ENCODE data around the gene ECM1.

ECM1 gene

DNA sequence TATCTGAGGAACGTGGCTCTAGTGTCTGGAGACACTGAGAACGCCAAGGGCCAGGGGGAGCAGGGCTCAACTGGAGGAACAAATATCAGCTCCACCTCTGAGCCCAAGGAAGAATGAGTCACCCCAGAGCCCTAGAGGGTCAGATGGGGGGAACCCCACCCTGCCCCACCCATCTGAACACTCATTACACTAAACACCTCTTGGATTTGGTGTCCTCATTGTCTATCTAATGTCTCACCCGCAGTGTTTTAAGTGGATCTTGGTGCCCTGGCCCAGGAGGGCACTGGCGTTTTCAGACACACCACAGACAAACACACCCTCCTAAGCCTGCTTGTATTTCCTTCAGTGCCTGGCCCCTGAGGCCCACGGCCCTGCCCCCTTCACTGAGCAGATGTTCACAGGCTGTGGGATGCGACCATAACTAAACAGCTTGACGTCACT lies 5.5 kb downstream of the ECM1 start:
- DNase-seq = no peak

- no peak for DNase-seq
Measured at GRCh38 chr1:150514260-150514659, 6.4 kb downstream of the ECM1 start.

DNA sequence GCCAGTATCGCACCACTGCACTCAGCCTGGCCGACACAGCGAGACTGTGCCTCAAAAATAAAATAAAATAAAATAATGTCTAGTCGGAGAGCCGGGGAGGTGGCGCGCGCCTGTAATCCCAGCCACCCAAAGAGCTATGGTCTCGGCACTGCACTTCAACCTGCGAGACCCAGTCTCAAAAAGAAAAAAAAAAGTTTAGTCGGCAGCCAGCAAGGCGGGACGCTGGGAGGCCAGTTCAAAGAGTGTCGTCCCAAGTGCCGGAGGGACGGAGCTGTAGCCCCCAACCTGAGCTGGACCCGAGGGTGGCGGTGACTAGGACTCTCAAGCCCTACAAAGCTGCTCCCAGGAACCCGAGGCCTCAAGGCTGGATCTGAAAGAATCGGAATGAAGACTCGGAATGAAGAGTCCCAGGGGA lies 7.0 kb downstream of the ECM1 start:
- no peak for DNase-seq

DNA sequence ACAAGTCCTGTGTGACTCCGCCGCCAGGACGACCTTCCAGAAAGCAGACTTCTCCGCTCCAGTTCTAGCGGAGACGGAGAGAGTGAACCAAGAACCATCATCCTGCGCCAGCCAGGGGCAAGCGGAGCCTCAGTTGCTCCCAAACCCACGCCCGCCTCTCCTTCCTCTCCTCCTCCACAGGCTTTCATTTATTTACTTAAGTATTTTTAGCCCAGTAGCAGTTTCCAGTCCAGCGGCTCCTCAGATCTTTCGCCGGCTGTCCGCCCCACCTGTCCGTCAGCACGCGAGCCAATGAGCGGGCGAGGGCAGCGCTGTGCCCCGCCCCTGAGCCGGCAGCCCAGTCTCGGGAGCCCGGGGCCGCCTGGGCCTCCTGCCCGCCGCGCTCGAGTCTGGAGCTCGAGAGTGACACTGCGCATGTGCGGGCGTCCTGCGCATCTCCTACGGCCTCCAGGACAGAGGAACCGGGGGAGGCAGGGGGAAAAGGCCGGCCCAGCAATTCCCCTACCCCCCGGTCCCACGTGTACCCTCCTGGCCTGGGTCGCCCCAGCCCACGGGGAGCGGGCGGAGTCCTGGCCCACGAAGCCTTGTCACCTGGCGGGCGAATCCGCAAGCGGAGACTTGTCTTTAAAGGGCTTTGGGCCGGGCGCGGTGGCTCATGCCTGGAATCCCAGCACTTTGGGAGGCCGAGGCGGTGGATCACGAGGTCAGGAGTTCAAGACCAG lies 7.6 kb downstream of the ECM1 start, which contains the start of gene FALEC:
FALEC (plus strand) TSS at position 425 of the 722 bp plus-strand sequence.
- DNase-seq = peak; percentile 93 to 95

- DNase-seq = peak in 1 of 2 experiments; percentile 12
Measured at GRCh38 chr1:150516050-150516591, 8.2 kb downstream of the ECM1 start.

- DNase-seq = no peak
Measured at GRCh38 chr1:150516616-150517015, 8.7 kb downstream of the ECM1 start.

DNA sequence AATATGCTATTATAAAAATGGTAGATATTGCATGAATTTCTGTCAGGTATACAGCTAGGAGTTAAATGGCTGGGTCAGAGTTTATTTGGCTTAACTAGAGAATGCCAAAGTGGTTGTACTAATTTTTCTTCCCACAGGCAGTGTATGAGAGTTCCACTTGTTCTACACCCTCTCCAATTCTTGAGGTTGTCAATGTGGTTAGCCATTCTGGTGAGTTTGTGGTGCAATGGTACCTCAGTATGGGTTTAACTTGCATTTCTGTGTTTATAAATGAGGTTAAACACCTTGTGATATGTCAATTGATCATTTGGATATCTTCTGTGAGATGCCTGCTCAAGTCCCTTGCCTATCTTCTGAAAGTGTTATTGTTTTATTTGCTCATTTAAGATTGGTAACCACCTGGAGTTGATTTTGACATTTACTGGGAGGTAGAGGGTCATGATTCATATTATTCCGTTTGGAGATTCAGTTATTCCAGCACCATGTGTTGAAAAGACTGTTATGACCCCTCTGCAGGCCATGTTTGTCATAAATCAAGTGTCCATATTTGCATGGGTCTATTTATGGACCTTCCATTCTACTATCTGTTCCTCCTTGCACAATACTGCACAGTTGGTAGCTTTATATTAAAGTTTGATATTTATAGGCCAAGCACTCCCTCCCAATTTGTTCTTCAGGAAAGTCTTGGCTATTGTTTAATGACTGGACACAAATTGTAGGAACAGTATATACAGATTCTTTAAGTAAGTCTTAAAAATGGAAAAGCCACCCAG lies 13.5 kb downstream of the ECM1 start:
- no peak for DNase-seq

DNA sequence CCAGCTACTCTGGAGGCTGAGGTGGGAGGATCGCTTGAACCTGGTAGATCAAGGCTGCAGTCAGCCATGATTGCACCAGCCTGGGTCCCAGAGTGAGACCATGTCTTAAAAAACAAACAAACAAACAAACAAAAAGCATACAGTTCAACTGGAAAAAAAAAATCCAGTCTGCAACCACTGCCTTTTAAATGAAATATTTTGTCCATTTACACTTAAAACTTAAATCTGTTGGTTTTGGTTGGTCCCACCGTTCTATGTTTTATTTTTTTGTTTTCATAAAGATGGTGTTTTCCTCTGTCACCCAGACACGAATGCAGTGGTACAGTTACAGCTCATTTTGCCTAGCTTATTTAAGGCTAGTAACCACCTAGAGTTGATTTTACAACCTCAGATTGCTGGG lies 17.4 kb downstream of the ECM1 start:
- no peak for DNase-seq

GRCh38 chr1:150528196-150528595 lies 20.3 kb downstream of the ECM1 start:
- no peak for DNase-seq

DNA sequence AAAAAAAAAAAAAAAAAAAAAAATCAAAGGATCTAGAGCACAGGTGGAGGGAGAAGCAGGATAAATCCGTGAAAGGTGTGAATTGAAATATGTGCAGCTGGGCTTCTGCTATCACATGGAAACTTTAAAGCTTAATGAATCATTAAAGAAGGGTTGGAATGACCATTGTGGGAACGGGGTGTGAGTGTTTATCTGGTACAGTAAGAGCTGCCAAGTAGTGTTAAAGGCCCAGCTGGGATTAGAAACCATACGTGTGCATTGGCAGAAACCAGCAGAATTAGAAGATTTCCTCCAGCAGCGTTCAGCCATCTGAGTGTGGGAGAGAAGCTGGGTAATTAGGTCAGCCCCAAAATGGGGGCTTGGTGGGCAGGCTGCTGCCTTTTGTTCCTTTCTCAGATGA lies 21.1 kb downstream of the ECM1 start:
- DNase-seq = no peak

- DNase-seq = no peak
Measured at GRCh38 chr1:150530491-150531159, 22.7 kb downstream of the ECM1 start.

- DNase-seq = no peak
Measured at GRCh38 chr1:150532860-150533259, 25.0 kb downstream of the ECM1 start.

GRCh38 chr1:150534002-150534401 lies 26.1 kb downstream of the ECM1 start:
- DNase-seq = no peak

- DNase-seq = no peak
Measured at GRCh38 chr1:150535511-150536287, 27.8 kb downstream of the ECM1 start.

DNA sequence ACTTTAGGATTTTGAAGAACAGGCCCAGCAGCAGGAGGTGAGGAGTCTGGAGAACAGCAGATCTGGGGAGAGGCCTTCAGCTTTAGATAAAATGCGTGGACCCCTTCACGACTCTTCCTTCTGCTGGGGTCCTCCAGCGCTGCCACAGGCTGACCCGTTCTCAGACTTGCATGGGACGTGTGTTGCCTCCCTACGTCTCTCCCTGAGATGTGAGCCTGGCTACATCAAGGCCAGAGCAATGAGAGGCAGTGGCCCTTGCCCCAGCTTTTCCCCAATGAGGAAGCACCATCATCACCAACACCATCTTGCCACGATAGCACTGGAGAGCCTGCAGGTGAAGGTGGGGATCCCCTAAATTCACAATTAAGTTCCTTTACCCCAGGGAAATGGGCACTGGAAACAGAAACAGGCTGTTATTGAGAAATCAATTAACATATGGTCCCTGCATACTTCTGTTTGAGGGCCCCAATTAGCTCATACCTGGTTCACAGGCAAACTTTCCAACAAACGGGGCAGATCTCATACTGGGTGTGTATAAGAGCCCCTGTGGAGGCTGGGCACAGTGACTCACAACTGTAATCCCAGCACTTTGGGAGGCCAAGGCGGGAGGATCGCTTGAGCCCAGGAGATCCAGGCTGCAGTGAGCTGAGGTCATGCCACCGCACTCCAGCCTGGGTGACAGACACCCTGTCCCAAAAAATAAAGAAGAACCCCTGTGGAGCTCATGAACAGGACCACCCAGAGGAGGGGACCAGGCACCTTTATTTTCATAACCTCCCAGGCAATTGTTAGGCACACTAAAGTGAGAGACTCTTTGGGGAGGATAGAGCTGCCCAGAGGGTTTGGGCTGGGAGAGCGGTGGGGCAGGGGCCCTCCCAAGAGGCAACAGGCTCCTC lies 29.2 kb downstream of the ECM1 start:
- DNase-seq = no peak

GRCh38 chr1:150537732-150538684 lies 30.1 kb downstream of the ECM1 start:
- no peak for DNase-seq

DNA sequence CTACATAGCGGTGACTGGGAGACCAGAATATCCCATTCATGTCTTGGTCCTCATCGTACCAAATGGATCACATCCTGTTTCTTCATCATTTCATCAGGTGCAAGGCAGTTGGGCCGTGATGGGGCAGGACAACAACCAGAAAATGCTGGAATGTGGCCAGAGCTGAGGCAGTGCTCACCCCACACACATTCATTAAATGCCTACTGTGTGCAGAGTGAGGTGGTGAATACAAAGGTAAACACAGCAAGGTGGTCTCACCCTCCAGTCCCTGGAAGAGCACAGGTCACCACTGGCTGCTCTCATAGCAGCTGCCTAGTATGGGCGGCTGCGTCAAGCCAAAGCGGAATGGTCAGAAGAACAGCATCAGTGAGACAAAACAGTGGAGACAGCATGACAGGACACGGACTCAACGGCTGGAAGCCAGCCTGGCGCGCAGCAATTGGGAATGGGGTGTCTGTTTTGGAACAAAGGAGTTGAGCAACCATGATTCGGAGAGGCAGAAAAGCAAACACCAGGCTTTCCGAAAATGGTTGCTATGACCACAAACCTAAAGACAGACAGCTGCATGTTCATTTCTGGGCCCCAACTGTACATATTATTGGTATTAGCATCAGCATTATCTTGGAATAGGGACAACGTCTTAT lies 35.7 kb downstream of the ECM1 start:
- peak; percentile 79 to 87 for DNase-seq

- peak; percentile 60 to 80 for DNase-seq
Measured at GRCh38 chr1:150544204-150544603, 36.3 kb downstream of the ECM1 start.

- no peak for DNase-seq
Measured at GRCh38 chr1:150545486-150546032, 37.6 kb downstream of the ECM1 start.

Data from NCI-H1930 (cell line).